A673 (cell line): ENCODE measurements around the gene DYNC1LI1.

Experiments used
- EZH2 ChIP-seq: fragments of 200-600 bp; sonication (generic); IDR thresholded peaks from 2 replicates; pipeline ENCODE4 v1.6.1; 2017; ENCODE audit warnings: borderline replicate concordance, low read depth, mild to moderate bottlenecking, mixed read lengths, antibody characterized with exemption, low read length; ENCODE audit not compliant: poor library complexity, severe bottlenecking
- TF ChIP-seq, protein P1 (sequence below): fragments of 300-800, 200-600 bp; sonication (generic); conservative IDR thresholded peaks from 2 replicates; pipeline ENCODE4 v1.5.1; 2017; ENCODE audit warnings: low read depth, mild to moderate bottlenecking, antibody characterized with exemption, low read length, moderate library complexity, mixed read lengths

DNA sequence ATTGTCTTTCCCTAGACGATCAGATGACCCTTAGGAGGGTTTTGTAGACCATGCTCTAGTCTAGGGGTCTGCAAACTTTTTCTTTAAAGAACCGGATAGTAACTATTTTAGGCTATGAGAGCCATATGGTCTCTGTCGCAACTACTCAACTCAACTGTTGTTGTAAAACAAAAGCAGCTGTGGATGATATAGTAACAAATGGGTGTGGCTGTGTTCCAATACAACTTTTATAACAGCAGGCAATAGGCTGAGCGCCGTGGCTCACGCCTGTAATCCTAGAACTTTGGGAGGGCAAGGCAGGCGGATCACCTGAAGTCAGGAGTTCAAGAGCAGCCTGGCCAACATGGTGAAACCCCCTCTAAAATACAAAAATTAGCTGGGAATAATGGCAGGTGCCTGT, 61.9 kb downstream of the DYNC1LI1 start:
- TF ChIP-seq EZH2 = no peak
- TF ChIP-seq, protein P1, sequence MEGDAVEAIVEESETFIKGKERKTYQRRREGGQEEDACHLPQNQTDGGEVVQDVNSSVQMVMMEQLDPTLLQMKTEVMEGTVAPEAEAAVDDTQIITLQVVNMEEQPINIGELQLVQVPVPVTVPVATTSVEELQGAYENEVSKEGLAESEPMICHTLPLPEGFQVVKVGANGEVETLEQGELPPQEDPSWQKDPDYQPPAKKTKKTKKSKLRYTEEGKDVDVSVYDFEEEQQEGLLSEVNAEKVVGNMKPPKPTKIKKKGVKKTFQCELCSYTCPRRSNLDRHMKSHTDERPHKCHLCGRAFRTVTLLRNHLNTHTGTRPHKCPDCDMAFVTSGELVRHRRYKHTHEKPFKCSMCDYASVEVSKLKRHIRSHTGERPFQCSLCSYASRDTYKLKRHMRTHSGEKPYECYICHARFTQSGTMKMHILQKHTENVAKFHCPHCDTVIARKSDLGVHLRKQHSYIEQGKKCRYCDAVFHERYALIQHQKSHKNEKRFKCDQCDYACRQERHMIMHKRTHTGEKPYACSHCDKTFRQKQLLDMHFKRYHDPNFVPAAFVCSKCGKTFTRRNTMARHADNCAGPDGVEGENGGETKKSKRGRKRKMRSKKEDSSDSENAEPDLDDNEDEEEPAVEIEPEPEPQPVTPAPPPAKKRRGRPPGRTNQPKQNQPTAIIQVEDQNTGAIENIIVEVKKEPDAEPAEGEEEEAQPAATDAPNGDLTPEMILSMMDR = no peak
